ENCODE data around the gene ABHD17A. TPM values are rescaled to one million over a fixed set of nuclear protein-coding genes. Genes with fewer than 3 reads are reported as not detected.
A peak's percentile ranks its signal among the peaks of the same experiment; 100 is the strongest.

ABHD17A gene
- total and polyA plus RNA-seq, 9 of the 15 experiments (the other 6 are each of a cell fraction or from before 2014, with no cell fraction given) = 0.04 to 135 (median 21.8) TPM; not detected in 1

DNA sequence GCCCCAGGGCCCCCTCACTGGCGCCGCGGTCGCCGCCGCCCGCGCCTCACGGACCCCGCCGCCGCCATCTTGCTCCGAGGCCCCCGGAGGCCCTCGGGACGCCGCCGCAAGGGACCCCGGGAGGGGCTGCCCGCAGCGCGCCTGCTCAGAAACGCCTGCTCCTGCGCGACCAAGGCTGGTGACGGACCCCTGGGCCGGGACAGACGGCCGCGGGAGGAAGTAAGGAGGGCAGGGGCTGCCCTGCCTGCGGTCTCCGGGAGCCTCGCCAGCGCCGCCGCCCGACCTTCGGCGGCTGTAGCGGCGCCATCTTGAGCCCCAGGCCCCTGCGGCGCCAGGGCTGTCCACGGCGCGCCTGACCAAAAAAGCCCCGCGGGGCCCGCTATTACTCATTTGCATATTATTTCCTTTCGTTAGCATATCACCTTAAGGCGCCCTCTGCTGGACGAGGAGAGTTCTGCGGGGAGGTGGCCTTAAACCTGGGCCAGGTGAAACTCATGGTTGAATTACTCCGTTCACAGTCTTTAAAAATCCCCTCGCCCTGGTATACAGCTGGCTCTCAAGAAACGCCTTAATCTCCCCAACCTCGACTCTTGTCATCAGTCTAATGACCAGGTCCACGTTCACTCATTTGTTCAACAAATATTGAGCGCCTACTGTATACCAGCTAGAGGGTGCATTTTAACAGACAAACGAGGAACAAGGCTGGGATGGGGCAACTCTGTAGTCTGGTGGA is 36.7 kb downstream of the ABHD17A start, which contains the start of gene REXO1 (continued):
- peak; percentile 66 for TF ChIP-seq POLR2AphosphoS5 (IDR thresholded peaks at IDR 0.05; ENCODE audit: control insufficient read depth, insufficient read depth, low read depth, low read length)
- 0 out of 2 replicates have a peak, but pooled peaks have one; percentile 42 for TF ChIP-seq OTX1 (CRISPR knock-in tag; IDR thresholded peaks at IDR 0.05)
- TF ChIP-seq, protein P1, sequence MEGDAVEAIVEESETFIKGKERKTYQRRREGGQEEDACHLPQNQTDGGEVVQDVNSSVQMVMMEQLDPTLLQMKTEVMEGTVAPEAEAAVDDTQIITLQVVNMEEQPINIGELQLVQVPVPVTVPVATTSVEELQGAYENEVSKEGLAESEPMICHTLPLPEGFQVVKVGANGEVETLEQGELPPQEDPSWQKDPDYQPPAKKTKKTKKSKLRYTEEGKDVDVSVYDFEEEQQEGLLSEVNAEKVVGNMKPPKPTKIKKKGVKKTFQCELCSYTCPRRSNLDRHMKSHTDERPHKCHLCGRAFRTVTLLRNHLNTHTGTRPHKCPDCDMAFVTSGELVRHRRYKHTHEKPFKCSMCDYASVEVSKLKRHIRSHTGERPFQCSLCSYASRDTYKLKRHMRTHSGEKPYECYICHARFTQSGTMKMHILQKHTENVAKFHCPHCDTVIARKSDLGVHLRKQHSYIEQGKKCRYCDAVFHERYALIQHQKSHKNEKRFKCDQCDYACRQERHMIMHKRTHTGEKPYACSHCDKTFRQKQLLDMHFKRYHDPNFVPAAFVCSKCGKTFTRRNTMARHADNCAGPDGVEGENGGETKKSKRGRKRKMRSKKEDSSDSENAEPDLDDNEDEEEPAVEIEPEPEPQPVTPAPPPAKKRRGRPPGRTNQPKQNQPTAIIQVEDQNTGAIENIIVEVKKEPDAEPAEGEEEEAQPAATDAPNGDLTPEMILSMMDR (IDR thresholded peaks at IDR 0.05 in 2 of 3, conservative IDR thresholded peaks at IDR 0.05 in 1 of 3; ENCODE audit: insufficient read depth in 2 of 3, low read depth in 1 of 3, low read length in 3 of 3) = peak; percentile 76 to 92 (median 88)
- TF ChIP-seq, protein P2, sequence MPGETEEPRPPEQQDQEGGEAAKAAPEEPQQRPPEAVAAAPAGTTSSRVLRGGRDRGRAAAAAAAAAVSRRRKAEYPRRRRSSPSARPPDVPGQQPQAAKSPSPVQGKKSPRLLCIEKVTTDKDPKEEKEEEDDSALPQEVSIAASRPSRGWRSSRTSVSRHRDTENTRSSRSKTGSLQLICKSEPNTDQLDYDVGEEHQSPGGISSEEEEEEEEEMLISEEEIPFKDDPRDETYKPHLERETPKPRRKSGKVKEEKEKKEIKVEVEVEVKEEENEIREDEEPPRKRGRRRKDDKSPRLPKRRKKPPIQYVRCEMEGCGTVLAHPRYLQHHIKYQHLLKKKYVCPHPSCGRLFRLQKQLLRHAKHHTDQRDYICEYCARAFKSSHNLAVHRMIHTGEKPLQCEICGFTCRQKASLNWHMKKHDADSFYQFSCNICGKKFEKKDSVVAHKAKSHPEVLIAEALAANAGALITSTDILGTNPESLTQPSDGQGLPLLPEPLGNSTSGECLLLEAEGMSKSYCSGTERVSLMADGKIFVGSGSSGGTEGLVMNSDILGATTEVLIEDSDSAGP (CRISPR knock-in tag; IDR thresholded peaks at IDR 0.05) = no peak
- TF ChIP-seq BRCA1 (IDR thresholded peaks at IDR 0.05) = no peak
- TF ChIP-seq BRCA1 (CRISPR knock-in tag; IDR thresholded peaks at IDR 0.05) = no peak
- TF ChIP-seq, protein P3, sequence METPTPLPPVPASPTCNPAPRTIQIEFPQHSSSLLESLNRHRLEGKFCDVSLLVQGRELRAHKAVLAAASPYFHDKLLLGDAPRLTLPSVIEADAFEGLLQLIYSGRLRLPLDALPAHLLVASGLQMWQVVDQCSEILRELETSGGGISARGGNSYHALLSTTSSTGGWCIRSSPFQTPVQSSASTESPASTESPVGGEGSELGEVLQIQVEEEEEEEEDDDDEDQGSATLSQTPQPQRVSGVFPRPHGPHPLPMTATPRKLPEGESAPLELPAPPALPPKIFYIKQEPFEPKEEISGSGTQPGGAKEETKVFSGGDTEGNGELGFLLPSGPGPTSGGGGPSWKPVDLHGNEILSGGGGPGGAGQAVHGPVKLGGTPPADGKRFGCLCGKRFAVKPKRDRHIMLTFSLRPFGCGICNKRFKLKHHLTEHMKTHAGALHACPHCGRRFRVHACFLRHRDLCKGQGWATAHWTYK (CRISPR knock-in tag; IDR thresholded peaks at IDR 0.05) = peak; percentile 91
- TF ChIP-seq, protein P4, sequence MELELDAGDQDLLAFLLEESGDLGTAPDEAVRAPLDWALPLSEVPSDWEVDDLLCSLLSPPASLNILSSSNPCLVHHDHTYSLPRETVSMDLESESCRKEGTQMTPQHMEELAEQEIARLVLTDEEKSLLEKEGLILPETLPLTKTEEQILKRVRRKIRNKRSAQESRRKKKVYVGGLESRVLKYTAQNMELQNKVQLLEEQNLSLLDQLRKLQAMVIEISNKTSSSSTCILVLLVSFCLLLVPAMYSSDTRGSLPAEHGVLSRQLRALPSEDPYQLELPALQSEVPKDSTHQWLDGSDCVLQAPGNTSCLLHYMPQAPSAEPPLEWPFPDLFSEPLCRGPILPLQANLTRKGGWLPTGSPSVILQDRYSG (tag; conservative IDR thresholded peaks at IDR 0.05; ENCODE audit: low read depth) = no peak
- peak in 1 of 2 experiments; percentile 78; a peak in 1 of 4 replicates for TF ChIP-seq ARNT (IDR thresholded peaks at IDR 0.05)
- TF ChIP-seq ZNF124 (CRISPR knock-in tag; IDR thresholded peaks at IDR 0.05) = no peak
- TF ChIP-seq ARHGAP35 (IDR thresholded peaks at IDR 0.05; ENCODE audit: partially characterized antibody) = no peak
- TF ChIP-seq ZNF212 (CRISPR knock-in tag; IDR thresholded peaks at IDR 0.05) = no peak
- TF ChIP-seq, protein P5, sequence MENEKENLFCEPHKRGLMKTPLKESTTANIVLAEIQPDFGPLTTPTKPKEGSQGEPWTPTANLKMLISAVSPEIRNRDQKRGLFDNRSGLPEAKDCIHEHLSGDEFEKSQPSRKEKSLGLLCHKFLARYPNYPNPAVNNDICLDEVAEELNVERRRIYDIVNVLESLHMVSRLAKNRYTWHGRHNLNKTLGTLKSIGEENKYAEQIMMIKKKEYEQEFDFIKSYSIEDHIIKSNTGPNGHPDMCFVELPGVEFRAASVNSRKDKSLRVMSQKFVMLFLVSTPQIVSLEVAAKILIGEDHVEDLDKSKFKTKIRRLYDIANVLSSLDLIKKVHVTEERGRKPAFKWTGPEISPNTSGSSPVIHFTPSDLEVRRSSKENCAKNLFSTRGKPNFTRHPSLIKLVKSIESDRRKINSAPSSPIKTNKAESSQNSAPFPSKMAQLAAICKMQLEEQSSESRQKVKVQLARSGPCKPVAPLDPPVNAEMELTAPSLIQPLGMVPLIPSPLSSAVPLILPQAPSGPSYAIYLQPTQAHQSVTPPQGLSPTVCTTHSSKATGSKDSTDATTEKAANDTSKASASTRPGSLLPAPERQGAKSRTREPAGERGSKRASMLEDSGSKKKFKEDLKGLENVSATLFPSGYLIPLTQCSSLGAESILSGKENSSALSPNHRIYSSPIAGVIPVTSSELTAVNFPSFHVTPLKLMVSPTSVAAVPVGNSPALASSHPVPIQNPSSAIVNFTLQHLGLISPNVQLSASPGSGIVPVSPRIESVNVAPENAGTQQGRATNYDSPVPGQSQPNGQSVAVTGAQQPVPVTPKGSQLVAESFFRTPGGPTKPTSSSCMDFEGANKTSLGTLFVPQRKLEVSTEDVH (IDR thresholded peaks at IDR 0.05; ENCODE audit: low read depth, partially characterized antibody) = peak; percentile 36
- TF ChIP-seq, protein P6, sequence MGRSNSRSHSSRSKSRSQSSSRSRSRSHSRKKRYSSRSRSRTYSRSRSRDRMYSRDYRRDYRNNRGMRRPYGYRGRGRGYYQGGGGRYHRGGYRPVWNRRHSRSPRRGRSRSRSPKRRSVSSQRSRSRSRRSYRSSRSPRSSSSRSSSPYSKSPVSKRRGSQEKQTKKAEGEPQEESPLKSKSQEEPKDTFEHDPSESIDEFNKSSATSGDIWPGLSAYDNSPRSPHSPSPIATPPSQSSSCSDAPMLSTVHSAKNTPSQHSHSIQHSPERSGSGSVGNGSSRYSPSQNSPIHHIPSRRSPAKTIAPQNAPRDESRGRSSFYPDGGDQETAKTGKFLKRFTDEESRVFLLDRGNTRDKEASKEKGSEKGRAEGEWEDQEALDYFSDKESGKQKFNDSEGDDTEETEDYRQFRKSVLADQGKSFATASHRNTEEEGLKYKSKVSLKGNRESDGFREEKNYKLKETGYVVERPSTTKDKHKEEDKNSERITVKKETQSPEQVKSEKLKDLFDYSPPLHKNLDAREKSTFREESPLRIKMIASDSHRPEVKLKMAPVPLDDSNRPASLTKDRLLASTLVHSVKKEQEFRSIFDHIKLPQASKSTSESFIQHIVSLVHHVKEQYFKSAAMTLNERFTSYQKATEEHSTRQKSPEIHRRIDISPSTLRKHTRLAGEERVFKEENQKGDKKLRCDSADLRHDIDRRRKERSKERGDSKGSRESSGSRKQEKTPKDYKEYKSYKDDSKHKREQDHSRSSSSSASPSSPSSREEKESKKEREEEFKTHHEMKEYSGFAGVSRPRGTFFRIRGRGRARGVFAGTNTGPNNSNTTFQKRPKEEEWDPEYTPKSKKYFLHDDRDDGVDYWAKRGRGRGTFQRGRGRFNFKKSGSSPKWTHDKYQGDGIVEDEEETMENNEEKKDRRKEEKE (IDR thresholded peaks at IDR 0.05; ENCODE audit: borderline replicate concordance in 1 of 2, control insufficient read depth in 1 of 2, low read depth in 2 of 2, low read length in 1 of 2) = 0 out of 4 replicates have a peak, but pooled peaks of 1 of the 2 experiments have one; percentile 26

All from K562 (cell line).